Caco-2 (cell line): Measurements from ENCODE around the gene HK1. TPM values are rescaled to one million over a fixed set of nuclear protein-coding genes. Genes with fewer than 3 reads are reported as not detected.

Experiments
- BruUV-seq: library from RNA; stranded (reverse); fragments of 400-500 nt; replicated peaks from 2 replicates; lab custom pipeline; 2021; lab: Mats Ljungman, UMichigan
- CTCF ChIA-PET: fragments of 300-600 bp; sonication (Branson Sonifier 250); formaldehyde crosslinking; loops from one replicate; lab custom pipeline; 2022; ENCODE audit warnings: antibody characterized with exemption; lab: Charles Lee
- POLR2A ChIA-PET: fragments of 300-600 bp; sonication (Branson Sonifier 250); formaldehyde crosslinking; loops from one replicate; lab custom pipeline; 2022; ENCODE audit warnings: antibody characterized with exemption; lab: Charles Lee
- DNase-seq, 2 experiments: peaks; one replicate each; pipeline versions ENCODE4 v3.0.0 to v3.0.0-alpha.2; 2020 to 2022
- H3K27me3 ChIP-seq: replicated peaks from 2 replicates; pipeline ENCODE4 v1.6.0; 2011; ENCODE audit warnings: low read length; ENCODE audit not compliant: control insufficient read depth, insufficient read depth
- H3K36me3 ChIP-seq: 2 replicates; pipeline ENCODE4 v1.5.1; 2011; ENCODE audit warnings: low read length; ENCODE audit not compliant: control insufficient read depth, insufficient read depth
- H3K4me1 ChIP-seq: fragments of 250-450 bp; sonication (Bioruptor Pico); 2 replicates; pipeline ENCODE4 v1.5.1; 2020; ENCODE audit warnings: mild to moderate bottlenecking
- H3K4me3 ChIP-seq: 2 replicates; pipeline ENCODE4 v1.5.1; 2011; ENCODE audit warnings: low read depth, mild to moderate bottlenecking, control low read depth, low read length
- H3K9me3 ChIP-seq: fragments of 250-450 bp; sonication (Bioruptor Pico); 2 replicates; pipeline ENCODE4 v1.5.1; 2020; ENCODE audit warnings: mild to moderate bottlenecking, moderate library complexity
- H3K27ac Mint-ChIP-seq: one replicate; pipeline ENCODE4 v1.8.0; 2022; ENCODE audit warnings: mixed read lengths; ENCODE audit not compliant: unreplicated experiment
- H3K27me3 Mint-ChIP-seq: one replicate; pipeline ENCODE4 v1.8.0; 2022; ENCODE audit warnings: mixed read lengths; ENCODE audit not compliant: insufficient read depth, unreplicated experiment
- H3K36me3 Mint-ChIP-seq: one replicate; pipeline ENCODE4 v1.8.0; 2022; ENCODE audit warnings: mild to moderate bottlenecking, mixed read lengths; ENCODE audit not compliant: insufficient read depth, unreplicated experiment
- H3K4me1 Mint-ChIP-seq: one replicate; pipeline ENCODE4 v1.8.0; 2022; ENCODE audit warnings: low read depth, mixed read lengths; ENCODE audit not compliant: unreplicated experiment
- H3K4me3 Mint-ChIP-seq: one replicate; pipeline ENCODE4 v1.8.0; 2022; ENCODE audit warnings: mild to moderate bottlenecking, moderate library complexity, mixed read lengths; ENCODE audit not compliant: unreplicated experiment
- H3K9me3 Mint-ChIP-seq: one replicate; pipeline ENCODE4 v1.8.0; 2022; ENCODE audit warnings: mixed read lengths; ENCODE audit not compliant: unreplicated experiment
- intact Hi-C: fragments of 100-400 bp; cut with micrococcal nuclease; formaldehyde crosslinking; loops from one replicate; pipeline ENCODE4 v1.10.0; 2022; ENCODE audit not compliant: unreplicated experiment
- total RNA-seq: library from RNA; stranded (reverse); gene quantifications from 2 replicates; pipeline ENCODE4 v1.2.3, GENCODE V29; 2022
- TF ChIP-seq, protein P1 (sequence below), 2 experiments: fragments of 200-600 bp in 1 of 2; IDR thresholded peaks; 1 replicate in 1 of 2; 2 replicates in 1 of 2; pipeline versions ENCODE4 v1.5.1 to v1.8.0; 2011 to 2022; ENCODE audit warnings: antibody characterized with exemption in 1 of 2, control low read depth in 1 of 2, inconsistent platforms in 1 of 2, low read depth in 1 of 2, low read length in 1 of 2, mild to moderate bottlenecking in 1 of 2, moderate library complexity in 1 of 2; ENCODE audit not compliant: insufficient read depth in 1 of 2, severe bottlenecking in 1 of 2, unreplicated experiment in 1 of 2

Gene HK1
- total RNA-seq, 1 experiment from 2014 or later, result 35.4 TPM

DNA sequence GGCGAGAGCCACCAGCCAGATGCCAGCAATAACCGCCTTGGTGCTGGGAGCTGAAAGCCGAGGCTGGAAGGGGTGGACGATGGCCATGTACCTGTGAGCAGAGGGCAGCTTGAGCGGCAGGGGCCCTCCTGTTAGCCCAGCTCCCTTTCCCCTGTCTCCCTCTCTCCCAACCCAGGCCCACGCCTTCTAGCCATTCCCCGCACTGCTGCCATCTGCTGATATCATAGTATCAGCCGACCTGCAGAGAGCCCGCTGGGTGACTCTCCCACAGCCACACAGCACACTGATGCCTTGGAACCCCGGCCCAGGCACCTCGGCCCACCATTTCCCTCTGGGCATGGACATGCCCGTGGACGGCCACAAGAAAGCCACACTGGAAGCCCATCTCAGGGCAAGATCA, 136.8 kb downstream of the HK1 start:
- H3K36me3 Mint-ChIP-seq, result no peaks in the 10 kb centered on the region
- Histone ChIP-seq H3K9me3 (no peaks in the 10 kb centered on the region), H3K4me1 (peaks cover 23% of the 10 kb centered on the region), H3K4me3 (no peak overlapping the region), H3K36me3 (no peaks in the 10 kb centered on the region), H3K27me3 (no peaks in the 10 kb centered on the region)
- no peak overlapping the region for H3K4me3 Mint-ChIP-seq
- no peak for DNase-seq
- TF ChIP-seq, protein P1, sequence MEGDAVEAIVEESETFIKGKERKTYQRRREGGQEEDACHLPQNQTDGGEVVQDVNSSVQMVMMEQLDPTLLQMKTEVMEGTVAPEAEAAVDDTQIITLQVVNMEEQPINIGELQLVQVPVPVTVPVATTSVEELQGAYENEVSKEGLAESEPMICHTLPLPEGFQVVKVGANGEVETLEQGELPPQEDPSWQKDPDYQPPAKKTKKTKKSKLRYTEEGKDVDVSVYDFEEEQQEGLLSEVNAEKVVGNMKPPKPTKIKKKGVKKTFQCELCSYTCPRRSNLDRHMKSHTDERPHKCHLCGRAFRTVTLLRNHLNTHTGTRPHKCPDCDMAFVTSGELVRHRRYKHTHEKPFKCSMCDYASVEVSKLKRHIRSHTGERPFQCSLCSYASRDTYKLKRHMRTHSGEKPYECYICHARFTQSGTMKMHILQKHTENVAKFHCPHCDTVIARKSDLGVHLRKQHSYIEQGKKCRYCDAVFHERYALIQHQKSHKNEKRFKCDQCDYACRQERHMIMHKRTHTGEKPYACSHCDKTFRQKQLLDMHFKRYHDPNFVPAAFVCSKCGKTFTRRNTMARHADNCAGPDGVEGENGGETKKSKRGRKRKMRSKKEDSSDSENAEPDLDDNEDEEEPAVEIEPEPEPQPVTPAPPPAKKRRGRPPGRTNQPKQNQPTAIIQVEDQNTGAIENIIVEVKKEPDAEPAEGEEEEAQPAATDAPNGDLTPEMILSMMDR (IDR thresholded peaks at IDR 0.05; ENCODE audit: insufficient read depth in 1 of 2, low read depth in 1 of 2, low read length in 1 of 2, severe bottlenecking in 1 of 2, unreplicated experiment in 1 of 2), result no peak
- POLR2A ChIA-PET, result interaction anchor here (0.6 to 0.9 kb wide), 2 partner anchors 11 to 241 kb away, joined by 3 read pairs; no protein-coding TSS in a partner anchor
- H3K4me1 Mint-ChIP-seq, result peaks cover 19% of the 10 kb centered on the region
- CTCF ChIA-PET, result no interaction called here
- intact Hi-C loops, result no loop called here
- H3K27me3 Mint-ChIP-seq, result no peaks in the 10 kb centered on the region
- no TSS peak for BruUV-seq
- no peaks in the 10 kb centered on the region for H3K9me3 Mint-ChIP-seq
- H3K27ac Mint-ChIP-seq, result no peak overlapping the region

DNA sequence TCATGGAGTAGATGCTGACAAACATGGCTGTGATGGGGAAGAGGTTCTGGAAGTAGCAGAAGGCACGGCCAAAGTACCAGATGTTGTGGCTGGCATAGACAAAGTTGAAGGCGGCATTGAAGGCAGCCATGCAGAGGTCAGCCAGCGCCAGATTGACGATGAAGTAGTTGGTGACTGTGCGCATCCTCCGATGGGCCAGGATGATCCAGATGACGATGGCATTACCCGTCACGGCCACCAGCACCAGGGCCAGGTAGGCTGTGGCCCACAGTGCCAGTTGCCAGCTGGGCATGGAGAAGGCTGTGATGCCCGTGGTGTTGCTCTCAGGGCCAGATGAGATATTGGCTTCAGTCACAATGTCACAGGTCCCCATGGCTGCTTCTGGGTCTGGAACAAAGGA, 137.7 kb downstream of the HK1 start:
- H3K27me3 Mint-ChIP-seq, result no peaks in the 10 kb centered on the region
- intact Hi-C loops, result no loop called here
- DNase-seq, result no peak
- TF ChIP-seq, protein P1 (IDR thresholded peaks at IDR 0.05; ENCODE audit: insufficient read depth in 1 of 2, low read depth in 1 of 2, low read length in 1 of 2, severe bottlenecking in 1 of 2, unreplicated experiment in 1 of 2), result no peak
- Histone ChIP-seq H3K27me3 (no peaks in the 10 kb centered on the region), H3K9me3 (no peaks in the 10 kb centered on the region), H3K4me3 (no peak overlapping the region), H3K36me3 (no peaks in the 10 kb centered on the region), H3K4me1 (peaks cover 23% of the 10 kb centered on the region)
- H3K9me3 Mint-ChIP-seq, result no peaks in the 10 kb centered on the region
- no TSS peak for BruUV-seq
- no peak overlapping the region for H3K27ac Mint-ChIP-seq
- no peaks in the 10 kb centered on the region for H3K36me3 Mint-ChIP-seq
- CTCF ChIA-PET, result interaction anchor here (0.6 kb wide), 1 partner anchor 100 kb away, joined by 3 read pairs; no protein-coding TSS in a partner anchor
- peaks cover 19% of the 10 kb centered on the region for H3K4me1 Mint-ChIP-seq
- POLR2A ChIA-PET, result no interaction called here
- no peak overlapping the region for H3K4me3 Mint-ChIP-seq

DNA sequence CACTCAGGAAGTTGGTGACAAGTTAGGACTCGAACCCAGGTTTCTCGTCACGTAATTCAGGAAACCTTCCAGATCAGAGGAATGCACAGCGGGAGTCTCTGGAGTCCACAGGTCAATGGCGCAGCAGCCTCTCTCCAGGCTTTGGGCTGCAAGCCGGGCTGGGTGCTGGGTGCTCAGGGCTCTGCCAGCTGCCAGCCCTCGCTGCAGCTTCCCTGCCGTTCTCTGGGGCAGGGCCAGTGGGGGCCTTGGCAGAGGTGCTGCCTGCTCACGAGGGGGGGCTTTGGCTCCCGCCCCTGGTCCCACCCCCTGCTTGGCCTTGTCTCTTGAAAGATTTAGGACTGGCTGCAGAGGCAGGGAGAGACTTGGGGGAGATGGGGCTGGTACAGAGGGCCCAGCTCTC, 138.4 kb downstream of the HK1 start, which contains the start of gene TACR2:
TACR2 (minus strand) TSS at position 224 of the 400 bp plus-strand sequence. CDS start 595 bp downstream, outside the sequence.
- BruUV-seq, result no TSS peak
- Histone ChIP-seq H3K36me3 (no peaks in the 10 kb centered on the region), H3K9me3 (no peaks in the 10 kb centered on the region), H3K4me3 (no peak within 1 kb of the TSS), H3K4me1 (peaks cover 23% of the 10 kb centered on the region), H3K27me3 (no peaks in the 10 kb centered on the region)
- Mint-ChIP-seq H3K36me3 (no peaks in the 10 kb centered on the region), H3K4me3 (peak within 1 kb of the TSS; percentile 8), H3K27me3 (no peaks in the 10 kb centered on the region), H3K4me1 (peaks cover 13% of the 10 kb centered on the region), H3K27ac (peak within 1 kb of the TSS; percentile 67), H3K9me3 (no peaks in the 10 kb centered on the region)
- POLR2A ChIA-PET, result no interaction called here
- CTCF ChIA-PET, result interaction anchor here (0.6 to 3.3 kb wide), 5 partner anchors 8 to 736 kb away, joined by 3 to 25 read pairs (median 4); no protein-coding TSS in a partner anchor
- TF ChIP-seq, protein P1 (IDR thresholded peaks at IDR 0.05; ENCODE audit: insufficient read depth in 1 of 2, low read depth in 1 of 2, low read length in 1 of 2, severe bottlenecking in 1 of 2, unreplicated experiment in 1 of 2), result no peak
- no peak for DNase-seq
- intact Hi-C loops, result no loop called here
